Activated CD4-positive, alpha-beta T cell treated with anti-CD3 and anti-CD28 coated beads for 1 hour (primary cell): ENCODE measurements around the gene TRAPPC12.

ENCODE experiments used
- DNase-seq: peaks from one replicate; pipeline ENCODE4 v3.0.0-alpha.2; 2020

TRAPPC12 gene

DNA sequence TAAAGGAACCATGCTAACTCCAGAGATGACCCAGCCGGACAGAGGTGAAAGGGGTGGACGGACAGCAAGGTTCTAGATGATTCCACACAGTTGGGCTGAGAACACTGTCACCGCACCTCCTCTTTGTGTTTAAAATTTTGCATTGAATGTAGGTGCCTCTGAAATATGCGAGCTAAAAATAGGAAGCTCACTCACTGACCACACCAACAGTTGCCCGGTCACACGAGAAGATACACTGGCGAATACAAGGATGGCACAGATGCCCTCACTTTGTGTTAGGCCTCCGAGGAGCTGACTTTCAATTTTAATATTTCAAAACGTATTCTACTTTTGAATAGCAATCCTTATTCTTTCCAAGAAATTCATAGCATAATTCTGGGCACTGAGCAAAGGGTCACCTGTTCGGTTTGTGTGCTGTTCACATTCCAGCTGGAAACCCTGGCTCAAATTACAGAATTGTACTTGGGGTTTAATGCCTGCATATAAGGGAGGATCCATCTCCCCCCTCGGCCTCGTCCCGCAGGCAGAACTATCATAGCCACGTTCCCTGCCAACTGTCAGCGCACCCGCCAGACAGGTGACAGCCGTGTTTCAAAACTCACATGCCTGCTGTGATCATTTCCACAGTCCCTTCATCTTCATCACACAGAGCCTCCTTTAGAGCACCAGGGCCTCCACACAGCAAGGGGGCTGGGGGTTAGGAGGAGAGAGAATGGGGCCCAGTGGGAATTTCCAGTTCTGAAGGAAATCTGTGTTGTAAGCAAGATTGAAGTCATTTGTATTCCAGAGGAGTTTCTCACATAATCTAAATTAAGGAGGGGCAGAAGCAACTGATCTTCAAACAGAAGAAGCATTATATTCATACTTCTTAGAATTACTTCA, 91.6 kb downstream of the TRAPPC12 start:
- no peak for DNase-seq

DNA sequence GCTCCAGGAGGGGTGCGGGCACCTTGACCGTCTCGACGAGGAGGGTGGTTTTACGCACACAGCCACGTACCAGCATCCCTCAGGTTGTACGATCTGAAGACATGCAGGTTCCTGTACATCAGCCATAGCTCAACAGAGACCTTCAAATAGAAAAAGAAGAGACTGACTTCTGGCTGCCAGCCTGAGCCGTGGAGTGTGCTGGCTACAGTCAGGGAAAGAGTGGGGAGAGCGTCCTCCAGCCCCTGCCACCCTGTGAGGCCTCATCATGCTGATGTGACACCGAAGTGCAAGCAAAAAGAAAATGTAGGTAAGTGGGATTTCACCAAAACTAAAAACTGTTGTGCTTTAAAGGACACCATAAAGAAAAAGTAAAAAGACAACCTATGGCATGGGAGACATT, 92.8 kb downstream of the TRAPPC12 start:
- DNase-seq: no peak

GRCh38 chr2:3472966-3473365, 93.5 kb downstream of the TRAPPC12 start:
- DNase-seq: no peak

DNA sequence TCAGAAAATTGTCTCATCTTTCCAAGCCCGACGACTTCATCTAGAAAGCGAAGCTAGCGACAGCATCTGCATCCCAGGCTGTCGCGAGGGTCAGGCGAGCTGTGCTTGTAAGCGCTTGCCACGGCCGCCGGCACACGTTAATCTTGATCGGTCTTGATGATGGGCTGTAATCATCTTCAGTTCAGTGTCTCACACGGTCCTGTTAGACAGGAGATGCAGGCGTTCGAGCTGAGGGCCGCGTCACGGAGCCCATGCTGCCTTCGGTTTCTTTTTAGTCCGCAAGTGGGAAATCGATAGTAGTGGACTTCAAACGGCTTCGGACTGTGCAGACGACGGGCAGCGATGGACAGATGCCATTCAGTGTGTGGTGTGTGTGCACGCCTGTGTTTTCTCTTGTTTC, 96.3 kb downstream of the TRAPPC12 start:
- no peak for DNase-seq

DNA sequence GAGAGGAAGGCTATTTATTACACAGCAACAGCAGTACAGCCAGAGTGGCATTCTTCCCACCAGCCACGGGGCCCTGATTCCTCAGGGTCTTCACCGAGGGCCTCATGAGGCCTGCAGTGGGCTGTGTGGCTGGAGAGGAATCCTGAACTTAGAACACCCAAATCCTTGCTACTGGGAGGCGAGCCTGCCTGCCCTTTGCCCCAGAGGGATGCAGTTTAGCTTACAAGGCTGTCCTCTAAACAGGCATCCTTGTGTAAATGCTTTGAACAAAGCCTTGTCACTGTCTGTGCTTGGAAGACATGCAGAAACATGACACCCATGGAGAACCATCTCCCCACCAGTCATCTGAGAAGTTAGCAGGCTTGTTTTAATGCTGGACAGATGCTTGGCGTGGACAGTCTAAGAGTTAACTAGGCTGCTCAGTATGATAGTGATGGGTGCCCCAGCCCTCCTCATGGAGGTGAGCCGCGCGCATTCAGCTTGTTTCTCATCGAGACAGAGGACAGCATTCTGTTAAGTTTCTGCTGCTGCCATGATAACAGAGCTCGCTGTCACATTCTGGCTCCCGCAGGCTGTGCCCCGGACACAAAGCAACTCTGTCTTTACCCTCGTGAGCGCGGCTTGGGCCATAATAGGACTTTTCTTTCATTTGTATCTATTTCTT, 97.0 kb downstream of the TRAPPC12 start:
- DNase-seq: no peak

- DNase-seq: no peak
Measured at GRCh38 chr2:3476985-3477327, 97.5 kb downstream of the TRAPPC12 start.

- DNase-seq: no peak
Measured at GRCh38 chr2:3478846-3479385, 99.4 kb downstream of the TRAPPC12 start.

GRCh38 chr2:3479430-3480320, 100.2 kb downstream of the TRAPPC12 start:
- DNase-seq: no peak

GRCh38 chr2:3480352-3481010, 101.0 kb downstream of the TRAPPC12 start:
- no peak for DNase-seq

- no peak for DNase-seq
Measured at GRCh38 chr2:3481011-3481400, 101.5 kb downstream of the TRAPPC12 start.

- no peak for DNase-seq
Measured at GRCh38 chr2:3481736-3482362, 102.4 kb downstream of the TRAPPC12 start.

DNA sequence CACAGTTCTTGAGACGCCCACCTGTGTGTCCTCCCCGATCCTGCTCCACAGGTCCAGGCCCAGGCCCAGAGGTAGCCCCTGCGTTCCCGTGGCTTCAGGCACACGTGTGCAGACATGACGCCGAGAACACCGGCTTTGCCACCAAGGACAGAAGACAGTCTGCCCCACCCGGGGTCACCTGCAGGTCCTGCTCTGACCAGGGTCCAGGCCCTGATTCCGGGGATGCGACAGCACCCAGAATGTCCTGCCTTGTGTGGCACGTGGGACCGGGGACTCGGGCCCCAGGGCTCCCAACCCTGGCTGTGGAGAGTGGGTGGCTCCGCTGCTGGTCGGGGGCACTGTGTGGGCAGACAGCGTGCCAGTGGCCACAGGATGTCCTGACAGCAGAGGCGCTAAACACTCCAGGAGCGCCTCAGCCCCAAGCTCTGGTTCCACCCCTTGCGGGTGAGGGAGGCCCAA, 102.9 kb downstream of the TRAPPC12 start:
- no peak for DNase-seq

DNA sequence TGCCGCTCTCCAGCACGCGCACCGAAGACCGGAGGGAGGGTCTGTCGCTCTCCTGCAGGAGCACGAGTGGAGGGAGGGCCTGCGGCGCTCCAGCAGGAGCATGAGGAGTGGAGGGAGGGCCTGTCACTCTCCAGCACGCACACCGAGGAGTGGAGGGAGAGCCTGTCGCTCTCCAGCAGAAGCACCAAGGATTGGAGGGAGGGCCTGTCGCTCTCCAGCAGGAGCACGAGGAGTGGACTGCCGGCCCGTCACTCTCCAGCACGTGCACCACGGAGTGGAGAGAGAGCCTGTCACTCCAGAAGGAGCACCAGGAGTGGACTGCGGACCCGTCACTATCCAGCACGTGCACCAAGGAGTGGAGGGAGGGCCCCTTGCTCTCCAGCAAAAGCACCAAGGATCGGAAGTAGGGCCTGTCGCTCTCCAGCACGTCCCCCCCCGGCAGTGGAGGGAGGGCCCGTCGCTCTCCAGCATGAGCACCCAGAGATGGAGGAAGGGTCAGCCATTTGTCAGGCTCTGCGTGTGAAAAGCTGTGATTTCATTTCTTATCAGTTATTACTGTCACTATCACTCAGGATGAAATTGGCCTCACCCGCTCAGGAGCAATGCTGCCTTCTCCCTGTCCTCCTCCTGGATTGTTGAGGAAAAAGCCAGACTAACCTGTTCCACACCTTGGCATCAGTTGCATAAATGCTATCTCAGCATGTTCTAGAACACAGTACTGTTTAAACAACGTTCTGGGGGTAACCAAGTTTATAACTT, 103.9 kb downstream of the TRAPPC12 start:
- DNase-seq: no peak

GRCh38 chr2:3483986-3484960, 104.8 kb downstream of the TRAPPC12 start:
- no peak for DNase-seq

- no peak for DNase-seq
Measured at GRCh38 chr2:3485166-3485565, 105.7 kb downstream of the TRAPPC12 start.

DNA sequence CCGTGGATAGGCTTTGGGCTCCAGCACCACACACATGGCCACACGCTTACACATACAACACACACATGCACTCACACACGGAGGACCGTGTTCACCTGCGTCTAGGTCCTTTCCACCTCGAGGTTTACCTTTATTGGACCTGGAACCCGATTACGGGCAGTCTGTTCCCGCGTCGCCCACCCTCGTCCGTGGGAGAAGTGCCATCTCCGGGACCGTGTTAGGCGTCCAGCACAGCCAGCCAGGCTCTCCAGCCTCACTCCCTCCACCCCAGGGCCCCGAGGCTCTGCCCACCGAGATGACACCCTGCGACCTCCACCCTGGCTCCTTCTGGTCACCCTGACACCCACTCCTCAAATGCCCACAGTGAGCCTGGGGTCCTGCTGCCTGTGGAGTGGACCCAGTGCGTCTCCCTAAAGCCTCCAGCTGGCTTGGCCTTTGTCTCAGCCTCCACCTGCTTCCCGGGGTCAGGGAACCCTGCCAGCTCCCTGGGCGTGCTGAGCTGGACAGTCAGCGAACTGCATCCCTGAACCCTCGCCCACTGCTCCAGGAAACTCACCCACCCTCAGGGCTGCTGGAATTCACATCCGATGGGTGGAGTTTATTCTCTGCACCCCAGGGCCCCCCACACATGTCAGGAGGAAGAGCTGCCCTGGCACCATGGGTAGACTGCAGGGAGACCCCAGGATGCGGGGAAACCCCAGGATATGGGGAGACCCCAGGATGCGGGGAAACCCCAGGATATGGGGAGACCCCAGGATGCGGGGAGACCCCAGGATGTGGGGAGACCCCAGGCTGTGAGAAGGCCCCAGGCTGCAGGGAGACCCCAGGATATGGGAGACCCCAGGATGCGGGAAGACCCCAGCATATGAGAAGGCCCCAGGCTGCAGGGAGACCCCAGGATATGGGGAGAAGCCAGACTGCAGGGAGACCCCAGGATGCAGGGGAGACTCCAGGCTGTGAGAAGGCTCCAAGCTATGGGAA, 106.8 kb downstream of the TRAPPC12 start:
- DNase-seq: no peak

GRCh38 chr2:3487028-3487425, 107.5 kb downstream of the TRAPPC12 start:
- no peak for DNase-seq

DNA sequence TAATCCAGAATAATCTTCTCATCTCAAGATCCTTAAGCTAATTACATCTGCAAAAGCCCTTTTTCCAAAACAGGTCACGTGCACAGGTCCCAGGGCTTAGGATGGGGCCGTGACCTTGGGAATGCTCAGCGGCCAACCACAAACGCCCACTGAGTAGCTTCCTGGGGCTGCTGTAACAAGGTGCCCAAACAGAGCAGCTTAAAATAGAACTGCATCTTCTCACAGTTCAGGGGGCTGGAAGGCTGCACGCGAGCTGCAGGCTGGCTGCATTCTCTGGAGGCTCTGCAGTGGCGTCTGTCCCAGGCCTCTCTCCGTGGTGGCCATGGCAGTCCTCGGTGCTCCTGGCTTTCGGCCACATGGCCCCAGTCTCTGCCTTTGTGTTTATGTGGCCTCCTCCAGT, 107.9 kb downstream of the TRAPPC12 start:
- no peak for DNase-seq

DNA sequence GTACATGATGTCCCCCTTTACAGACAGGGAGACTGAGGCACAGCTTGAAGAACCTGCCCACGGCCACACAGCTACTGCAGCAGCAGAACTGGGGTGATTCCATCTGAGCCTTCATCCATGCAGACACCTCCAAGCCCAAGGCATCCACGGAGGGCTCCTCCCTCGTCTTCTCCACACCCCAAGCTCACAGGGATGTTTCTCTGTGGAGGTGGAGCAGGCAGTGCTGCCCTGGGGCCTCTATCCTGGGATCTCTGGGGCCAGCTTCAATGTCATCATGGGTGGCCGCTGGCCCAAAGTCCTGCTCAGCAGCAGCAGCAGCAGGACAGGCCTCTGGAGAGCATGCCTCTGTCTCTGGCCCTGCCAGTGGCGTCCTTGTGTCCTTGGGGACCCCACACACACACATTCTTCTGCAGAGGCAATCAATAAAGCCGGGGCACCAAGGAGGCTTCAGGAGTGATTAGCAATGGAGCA, 108.6 kb downstream of the TRAPPC12 start:
- no peak for DNase-seq
